Suprapubic skin (tissue), 4 donors: ENCODE measurements around the gene CDH7. TPM values are rescaled to one million over a fixed set of nuclear protein-coding genes. Genes with fewer than 3 reads are reported as not detected.

ENCODE experiments used
- DNase-seq, 2 donors: peaks; one replicate each; pipeline ENCODE4 v3.0.0-alpha.2; 2019; ENCODE audit warnings: low spot score in 2 of 2
- H3K27ac ChIP-seq: fragments of 200-600 bp; sonication (generic); one replicate; pipeline ENCODE4 v1.5.1; 2019
- H3K27me3 ChIP-seq: fragments of 200-600 bp; sonication (generic); one replicate; pipeline ENCODE4 v1.5.1; 2019
- H3K36me3 ChIP-seq: fragments of 200-600 bp; sonication (generic); one replicate; pipeline ENCODE4 v1.5.1; 2019
- H3K4me1 ChIP-seq: fragments of 200-600 bp; sonication (generic); one replicate; pipeline ENCODE4 v1.5.1; 2019
- H3K4me3 ChIP-seq: fragments of 200-600 bp; sonication (generic); one replicate; pipeline ENCODE4 v1.5.1; 2019; ENCODE audit warnings: mild to moderate bottlenecking
- H3K9me3 ChIP-seq: fragments of 200-600 bp; sonication (generic); one replicate; pipeline ENCODE4 v1.5.1; 2019
- CTCF ChIP-seq, 2 donors: fragments of 200-600 bp in 1 of 2; fragments of 450-650 bp in 1 of 2; sonication (generic) in 1 of 2; IDR thresholded peaks; one replicate each; pipeline ENCODE4 v1.5.1; 2016 to 2019; ENCODE audit warnings: antibody characterized with exemption in 2 of 2, mild to moderate bottlenecking in 1 of 2, moderate library complexity in 1 of 2
- EP300 ChIP-seq: sonication (generic); formaldehyde crosslinking; IDR thresholded peaks from one replicate; pipeline ENCODE4 v1.6.1; 2017; ENCODE audit warnings: antibody characterized with exemption
- POLR2A ChIP-seq, 2 donors: fragments of 450-650 bp; IDR thresholded peaks; one replicate each; pipeline ENCODE4 v1.6.1; 2017; ENCODE audit warnings: antibody characterized with exemption in 2 of 2, mild to moderate bottlenecking in 2 of 2, moderate library complexity in 2 of 2
- POLR2AphosphoS5 ChIP-seq, 3 donors: sonication (generic); formaldehyde crosslinking; IDR thresholded peaks; one replicate each; pipeline ENCODE4 v1.6.1; 2017; ENCODE audit warnings: antibody characterized with exemption in 3 of 3
- whole genome bisulfite sequencing: methylation state at CpG from one replicate; pipeline ENCODE4 v1.1.5; 2018; 5-methylcytosine and 5-hydroxymethylcytosine counted together
- total RNA-seq, 4 donors: library from RNA; depleted of rRNA; stranded (reverse); fragments of >200 nt; gene quantifications; one replicate each; pipeline ENCODE4 v1.1.0, GENCODE V29; 2016

CDH7 gene
- total RNA-seq, 4 donors from 2014 or later: 0.24 TPM; not detected in 3

GRCh38 chr18:65815506-65815905 lies 64.7 kb downstream of the CDH7 start:
- no peak for DNase-seq
- Histone ChIP-seq H3K27me3 (no peaks in the 10 kb centered on the region), H3K27ac (no peak overlapping the region), H3K4me3 (no peak overlapping the region), H3K36me3 (no peaks in the 10 kb centered on the region), H3K9me3 (no peaks in the 10 kb centered on the region), H3K4me1 (no peaks in the 10 kb centered on the region)
- 64% methylated on average over 2 of the region's 2 CpGs for WGBS
- TF ChIP-seq EP300 (no peak), POLR2AphosphoS5 (IDR thresholded peaks at IDR 0.05) (no peak), CTCF (IDR thresholded peaks at IDR 0.05) (no peak)

- TF ChIP-seq EP300 (no peak), CTCF (IDR thresholded peaks at IDR 0.05) (no peak), POLR2A (IDR thresholded peaks at IDR 0.05) (no peak), POLR2AphosphoS5 (IDR thresholded peaks at IDR 0.05) (no peak)
- H3K27me3 ChIP-seq: no peaks in the 10 kb centered on the region
- H3K27ac ChIP-seq: no peak overlapping the region
- no peaks in the 10 kb centered on the region for H3K36me3 ChIP-seq
- H3K9me3 ChIP-seq: no peaks in the 10 kb centered on the region
- no peaks in the 10 kb centered on the region for H3K4me1 ChIP-seq
- no peak overlapping the region for H3K4me3 ChIP-seq
- DNase-seq: no peak
- WGBS: 63% methylated on average over 4 of the region's 4 CpGs
These were observed 66.4 kb downstream of the CDH7 start for GRCh38 chr18:65817178-65817577.

- DNase-seq: no peak
- WGBS: 91% methylated on average over 3 of the region's 3 CpGs
- Histone ChIP-seq H3K4me1 (no peaks in the 10 kb centered on the region), H3K9me3 (no peaks in the 10 kb centered on the region), H3K36me3 (no peaks in the 10 kb centered on the region), H3K27ac (no peak overlapping the region), H3K4me3 (no peak overlapping the region), H3K27me3 (no peaks in the 10 kb centered on the region)
- TF ChIP-seq CTCF (IDR thresholded peaks at IDR 0.05) (no peak), POLR2A (IDR thresholded peaks at IDR 0.05) (no peak), POLR2AphosphoS5 (IDR thresholded peaks at IDR 0.05) (no peak), EP300 (no peak)
These were observed 71.1 kb downstream of the CDH7 start for GRCh38 chr18:65821911-65822310.

GRCh38 chr18:65822826-65823225 lies 72.0 kb downstream of the CDH7 start:
- 46% methylated on average over 2 of the region's 2 CpGs for WGBS
- Histone ChIP-seq H3K27me3 (no peaks in the 10 kb centered on the region), H3K9me3 (no peaks in the 10 kb centered on the region), H3K36me3 (no peaks in the 10 kb centered on the region), H3K4me3 (no peak overlapping the region), H3K4me1 (no peaks in the 10 kb centered on the region), H3K27ac (no peak overlapping the region)
- TF ChIP-seq POLR2AphosphoS5 (IDR thresholded peaks at IDR 0.05): no peak
- no peak for DNase-seq

- Histone ChIP-seq H3K27ac (no peak overlapping the region), H3K9me3 (no peaks in the 10 kb centered on the region), H3K4me3 (no peak overlapping the region), H3K4me1 (no peaks in the 10 kb centered on the region), H3K36me3 (no peaks in the 10 kb centered on the region), H3K27me3 (no peaks in the 10 kb centered on the region)
- DNase-seq: no peak
- TF ChIP-seq CTCF (IDR thresholded peaks at IDR 0.05) (no peak), EP300 (no peak), POLR2AphosphoS5 (IDR thresholded peaks at IDR 0.05) (no peak), POLR2A (IDR thresholded peaks at IDR 0.05) (no peak)
- 96% methylated on average over 1 of the region's 1 CpG for WGBS
These were observed 76.6 kb downstream of the CDH7 start for GRCh38 chr18:65827444-65827843.

GRCh38 chr18:65835881-65836280 lies 85.1 kb downstream of the CDH7 start:
- H3K27ac ChIP-seq: no peak overlapping the region
- H3K27me3 ChIP-seq: no peaks in the 10 kb centered on the region
- no peak overlapping the region for H3K4me3 ChIP-seq
- peaks cover 6% of the 10 kb centered on the region for H3K9me3 ChIP-seq
- no peaks in the 10 kb centered on the region for H3K36me3 ChIP-seq
- TF ChIP-seq POLR2AphosphoS5 (IDR thresholded peaks at IDR 0.05) (no peak), CTCF (IDR thresholded peaks at IDR 0.05) (no peak), EP300 (no peak), POLR2A (IDR thresholded peaks at IDR 0.05) (no peak)
- H3K4me1 ChIP-seq: no peaks in the 10 kb centered on the region
- DNase-seq: no peak
- 67% methylated on average over 4 of the region's 4 CpGs for WGBS
